NCI-H774 (cell line): ENCODE measurements around the gene GALNT10.
"Not testable (repeated sequence)": the region's sequence is repeated elsewhere in the genome, so short reads cannot be mapped to it uniquely, and the experiment has no call there.

Experiments used
- DNase-seq: peaks from one replicate; lab custom pipeline; 2025; lab: John Stamatoyannopoulos, UW

GALNT10 gene

GRCh38 chr5:154356020-154356655 is 165.6 kb downstream of the GALNT10 start:
- no peak for DNase-seq

- no peak for DNase-seq
Observed at GRCh38 chr5:154356958-154357357, 166.4 kb downstream of the GALNT10 start.

DNA sequence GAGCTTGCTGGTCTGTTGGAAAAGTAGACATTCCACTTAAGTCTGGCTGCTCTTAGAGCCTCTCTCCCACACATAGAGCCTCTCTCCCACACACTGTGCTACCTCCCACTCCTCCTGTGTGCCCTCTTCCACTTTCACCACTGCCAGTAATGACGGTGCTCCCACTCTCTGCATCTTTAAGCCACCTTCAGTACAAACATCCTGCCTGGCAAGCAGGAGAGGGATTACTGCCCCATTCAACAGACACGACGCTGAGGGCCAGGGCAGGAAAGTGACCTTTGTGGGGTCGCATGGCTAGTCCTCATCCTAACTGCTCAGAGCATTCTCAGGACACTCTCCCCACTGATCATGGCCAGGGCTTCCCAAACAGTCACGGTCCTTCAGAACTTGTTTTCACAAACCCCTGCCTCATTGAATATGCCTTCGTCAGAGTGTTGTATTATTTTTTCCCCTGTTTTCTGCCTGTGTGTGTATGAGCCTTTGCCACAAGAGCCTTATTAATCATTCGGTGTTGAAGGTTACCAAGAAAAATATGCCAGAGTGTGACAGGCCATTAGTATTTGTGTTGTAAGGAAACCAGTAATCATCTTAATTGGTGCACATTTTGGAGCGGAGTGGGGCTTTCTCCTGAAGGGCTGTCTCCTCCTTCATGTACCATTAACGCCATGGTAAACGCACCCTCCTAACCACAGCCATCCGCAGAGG is 168.1 kb downstream of the GALNT10 start:
- no peak for DNase-seq

GRCh38 chr5:154359221-154359573 is 168.7 kb downstream of the GALNT10 start:
- DNase-seq: no peak

DNA sequence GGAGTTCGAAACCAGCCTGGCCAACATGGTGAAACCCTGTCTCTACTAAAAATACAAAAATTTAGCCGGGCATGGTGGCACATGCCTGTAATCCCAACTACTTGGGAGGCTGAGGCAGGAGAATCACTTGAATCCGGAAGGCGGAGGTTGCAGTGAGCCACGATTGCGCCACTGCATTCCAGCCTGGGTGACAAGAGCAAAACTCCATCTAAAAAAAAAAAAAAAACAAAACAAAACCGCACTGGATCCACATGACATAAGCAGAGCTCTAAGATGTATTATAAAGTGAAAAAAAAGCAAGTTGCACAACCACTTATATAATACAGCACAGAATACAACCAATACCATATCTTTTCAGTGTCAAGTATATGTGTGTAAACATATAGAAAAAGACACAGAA is 169.7 kb downstream of the GALNT10 start:
- not testable (repeated sequence) for DNase-seq

- no peak for DNase-seq
Observed at GRCh38 chr5:154363411-154363810, 172.9 kb downstream of the GALNT10 start.

- no peak for DNase-seq
Observed at GRCh38 chr5:154364771-154365170, 174.2 kb downstream of the GALNT10 start.

GRCh38 chr5:154365823-154366222 is 175.3 kb downstream of the GALNT10 start:
- DNase-seq: no peak

GRCh38 chr5:154366353-154366752 is 175.8 kb downstream of the GALNT10 start:
- DNase-seq: no peak

DNA sequence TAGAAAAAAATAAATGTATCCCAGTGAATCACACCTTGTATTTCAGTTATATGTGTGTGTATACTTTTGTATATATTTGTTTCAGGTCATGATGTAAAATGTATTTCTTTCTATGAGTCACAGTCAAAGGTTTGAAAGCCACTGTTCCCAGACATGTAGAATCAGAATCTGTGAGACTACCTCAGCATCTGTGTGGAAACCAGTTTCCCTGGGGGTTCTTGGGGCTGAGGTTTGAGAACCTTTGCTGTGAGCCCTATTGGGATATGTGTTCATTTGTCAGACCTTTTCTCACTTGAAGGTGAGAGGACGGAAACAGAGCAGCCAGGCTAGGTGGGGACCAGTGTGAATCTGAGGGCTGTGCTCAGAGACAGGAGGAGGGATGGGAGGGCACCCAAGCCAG is 176.6 kb downstream of the GALNT10 start:
- no peak for DNase-seq

DNA sequence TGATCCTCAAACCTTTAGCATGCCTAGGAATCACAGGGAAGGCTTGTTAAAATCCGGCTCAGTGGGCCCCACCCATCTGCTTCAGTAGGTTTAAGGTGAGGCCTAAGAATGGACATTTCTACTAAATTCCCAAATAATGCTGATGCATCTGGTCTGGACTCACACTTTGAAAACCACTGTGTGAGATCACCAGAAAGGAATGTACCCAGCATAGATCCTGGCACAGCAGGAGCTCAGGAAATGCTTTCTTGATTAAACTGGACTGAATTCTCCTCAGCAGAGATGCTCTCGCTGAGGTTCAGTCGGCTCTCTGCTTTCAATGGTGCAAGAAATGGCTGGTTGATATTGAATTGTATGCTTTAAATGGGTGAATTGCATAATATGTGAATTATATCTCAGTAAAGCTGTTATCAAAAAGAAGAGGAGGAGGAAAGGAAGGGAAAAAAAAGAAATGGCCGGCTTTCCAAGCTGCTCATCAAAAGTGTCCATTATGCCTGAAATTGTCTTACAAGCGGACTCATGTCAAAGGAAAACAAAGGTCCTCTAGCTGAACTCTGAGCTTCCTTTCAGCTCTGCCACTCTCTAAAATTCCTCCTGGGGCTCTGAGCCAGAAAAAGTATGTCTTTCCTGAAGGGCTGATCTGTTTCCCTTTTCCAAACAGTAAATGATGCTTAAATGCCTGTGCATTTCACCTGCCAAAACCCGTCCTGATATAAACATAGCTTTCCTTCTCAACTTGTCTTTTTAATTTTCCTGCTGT is 177.7 kb downstream of the GALNT10 start:
- no peak for DNase-seq

GRCh38 chr5:154369682-154370081 is 179.1 kb downstream of the GALNT10 start:
- DNase-seq: no peak

GRCh38 chr5:154370119-154370518 is 179.6 kb downstream of the GALNT10 start:
- DNase-seq: no peak

DNA sequence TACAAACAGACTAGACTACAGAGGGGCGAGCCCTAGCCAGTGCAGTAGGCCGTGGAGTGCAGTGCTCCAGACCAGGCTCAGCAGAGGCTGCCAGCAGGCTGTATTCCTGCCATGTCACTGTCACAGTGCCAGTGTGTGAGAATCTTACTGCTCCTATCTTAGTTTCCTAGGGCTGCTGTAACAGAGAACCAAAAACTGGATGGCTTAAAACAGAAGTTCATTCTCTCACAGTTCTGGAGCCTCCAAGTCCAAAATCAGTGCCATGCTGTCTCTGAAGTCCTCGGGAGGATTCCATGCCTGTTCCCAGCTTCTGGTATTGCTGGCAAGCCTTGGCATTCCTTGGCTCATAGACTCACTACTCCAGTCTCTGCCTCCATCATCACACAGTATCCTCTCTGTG is 180.3 kb downstream of the GALNT10 start:
- no peak for DNase-seq

DNA sequence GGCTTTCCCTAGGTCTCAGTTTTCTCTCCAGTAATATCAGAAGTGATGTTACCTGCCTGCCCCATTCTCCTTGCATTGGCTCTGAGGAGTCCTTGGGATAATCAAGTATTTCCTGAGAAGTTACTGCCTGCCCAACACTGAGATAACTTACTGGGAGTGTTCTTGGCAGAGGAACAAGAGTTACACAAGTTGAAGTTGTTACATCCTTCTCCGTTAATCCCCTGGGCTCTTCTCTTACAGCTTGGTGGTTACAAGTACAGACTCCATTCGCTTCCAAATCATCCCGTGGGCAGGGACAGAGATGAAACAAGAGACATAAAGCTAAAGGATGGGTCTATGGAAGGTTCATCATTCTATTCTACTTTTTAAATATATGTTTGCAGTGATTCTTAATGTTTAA is 181.2 kb downstream of the GALNT10 start:
- DNase-seq: no peak

DNA sequence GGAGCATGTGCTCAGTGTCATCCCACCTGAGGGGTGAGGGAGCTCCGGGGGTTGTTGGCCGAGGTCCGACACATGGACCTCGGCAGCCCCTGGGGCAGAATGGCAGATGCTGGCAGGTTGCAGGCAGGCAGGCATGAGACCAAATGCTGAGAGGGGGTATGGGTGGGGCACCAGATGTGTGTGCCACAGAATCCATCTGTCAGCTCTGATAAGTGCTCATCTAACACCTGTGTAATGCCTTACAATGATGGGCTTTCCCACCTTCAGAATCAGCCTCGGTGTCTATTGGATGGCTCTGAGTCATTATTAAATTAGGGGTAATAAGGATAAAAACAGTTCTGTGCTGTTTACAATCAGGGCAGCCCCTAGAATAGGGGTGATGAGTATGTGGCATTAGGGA is 182.1 kb downstream of the GALNT10 start:
- no peak for DNase-seq

DNA sequence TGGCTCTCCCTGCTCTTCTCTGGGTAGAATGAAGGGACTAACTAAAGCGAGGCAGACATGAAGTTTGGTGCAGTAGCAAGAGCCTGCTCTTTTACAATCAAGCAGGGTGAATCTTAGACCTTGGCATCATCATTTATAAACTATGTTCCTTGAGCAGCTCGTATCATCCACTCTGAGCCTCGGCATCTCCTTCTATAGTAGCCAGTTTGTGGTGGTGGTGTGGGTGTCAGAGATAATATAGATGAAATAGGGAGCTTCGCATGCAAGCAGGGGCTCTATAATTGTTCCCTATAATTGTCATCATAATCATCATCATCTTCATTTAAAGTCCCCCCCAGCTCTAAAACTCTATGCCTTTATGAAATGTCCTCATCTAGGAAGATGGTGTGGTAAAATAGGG is 182.8 kb downstream of the GALNT10 start:
- DNase-seq: no peak

- no peak for DNase-seq
Observed at GRCh38 chr5:154373729-154374179, 183.2 kb downstream of the GALNT10 start.

- DNase-seq: no peak
Observed at GRCh38 chr5:154374264-154374663, 183.7 kb downstream of the GALNT10 start.

DNA sequence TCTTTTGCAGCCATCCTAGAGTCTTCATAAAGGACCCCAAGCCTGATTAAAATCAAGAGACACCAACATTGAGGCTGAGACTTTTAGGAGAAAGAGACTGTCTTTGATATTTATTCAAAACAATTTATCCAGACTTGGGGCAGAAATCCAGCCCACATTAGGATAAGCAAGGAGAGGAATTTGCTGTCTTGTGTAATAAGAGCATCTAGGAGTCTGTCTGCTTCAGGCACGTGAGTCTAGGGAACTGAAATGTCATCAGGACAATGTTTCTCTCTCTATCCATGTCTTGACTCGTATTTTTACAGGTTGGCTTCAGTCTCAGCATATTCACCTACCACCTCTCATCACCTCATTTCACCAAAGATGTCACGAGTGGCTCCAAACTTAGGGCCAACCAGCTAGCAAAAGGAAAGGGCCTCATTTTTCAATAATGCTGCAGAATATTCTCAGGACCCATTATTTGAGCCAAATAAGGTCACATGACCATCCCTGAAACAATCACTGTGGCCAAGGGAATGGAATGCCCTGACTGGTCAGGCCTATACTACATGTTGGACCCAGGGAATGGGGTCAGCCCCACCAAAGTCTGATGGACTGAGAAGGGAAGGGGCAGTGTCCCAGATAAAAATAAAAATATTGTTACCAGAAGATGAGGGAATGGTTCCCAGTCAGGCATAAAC is 184.9 kb downstream of the GALNT10 start:
- no peak for DNase-seq

- no peak for DNase-seq
Observed at GRCh38 chr5:154376481-154376880, 185.9 kb downstream of the GALNT10 start.

DNA sequence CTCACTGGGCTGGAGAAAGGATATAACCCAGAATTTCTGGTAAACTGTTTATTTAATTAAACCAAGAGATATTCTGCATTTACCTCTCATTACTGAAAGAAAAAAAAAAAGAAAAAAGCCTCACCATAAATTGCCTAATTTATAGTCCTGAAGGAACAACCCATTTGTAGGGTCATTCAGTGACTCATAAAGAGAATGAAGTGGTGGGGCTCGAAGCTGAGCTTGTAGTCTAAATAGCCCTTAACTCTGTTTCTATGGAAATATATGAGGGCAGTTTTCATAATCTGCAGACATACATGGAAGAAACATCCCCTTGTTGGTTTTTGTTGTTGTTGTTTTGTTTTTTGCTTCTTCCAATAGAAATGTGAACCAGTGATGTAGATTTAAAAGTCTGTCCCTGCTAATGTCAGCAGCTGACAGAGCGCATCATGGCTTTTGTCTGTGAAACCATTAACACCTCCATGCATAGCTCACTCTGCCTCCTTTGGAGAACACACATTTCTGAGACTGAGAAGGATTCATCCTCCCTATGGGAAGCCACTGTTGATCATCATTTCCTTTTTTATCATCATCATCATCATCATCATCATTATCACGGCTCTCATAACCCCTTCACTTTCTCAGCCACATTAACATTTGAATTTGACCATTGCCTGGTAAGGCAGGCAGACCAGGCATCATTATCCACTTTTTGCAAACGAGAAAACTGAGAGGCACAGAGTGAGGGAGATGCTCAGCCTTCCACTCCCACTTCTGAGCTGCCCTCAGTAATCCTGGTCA is 187.4 kb downstream of the GALNT10 start:
- DNase-seq: no peak
